HCT116 (cell line): Measurements from ENCODE around the gene PRDM12. TPM values are rescaled to one million over a fixed set of nuclear protein-coding genes. Genes with fewer than 3 reads are reported as not detected.
A peak's percentile ranks its signal among the peaks of the same experiment; 100 is the strongest.

Experiments used
- ATAC-seq: fragments of 200-7000 bp; cut with Tn5 transposase; 2 replicates; pipeline ENCODE4 v1.9.1; 2020; ENCODE audit warnings: mild to moderate bottlenecking, moderate library complexity
- BruUV-seq: library from RNA; stranded (reverse); fragments of 400-500 nt; replicated peaks from 2 replicates; lab custom pipeline; 2021; lab: Mats Ljungman, UMichigan
- CTCF ChIA-PET: fragments of 300-600 bp; sonication (Branson Sonifier 250); formaldehyde crosslinking; loops from one replicate; lab custom pipeline; 2021; ENCODE audit warnings: antibody characterized with exemption; lab: Charles Lee
- POLR2A ChIA-PET: fragments of 300-600, 350-600 bp; sonication (Branson Sonifier 250); formaldehyde crosslinking; loops from one replicate; lab custom pipeline; 2021; ENCODE audit warnings: antibody characterized with exemption; lab: Charles Lee
- RAD21 ChIA-PET, 2 experiments: fragments of 300-600 bp; sonication (Branson Sonifier 250); formaldehyde crosslinking; loops; one replicate each; lab custom pipeline; 2023; ENCODE audit warnings: low total read pairs in 2 of 2; ENCODE audit not compliant: uncharacterized antibody in 2 of 2, unreplicated experiment in 2 of 2, low non-redundant PET in 1 of 2; lab: Charles Lee
- DNase-seq: peaks from one replicate; pipeline ENCODE4 v3.0.0-alpha.2; 2010; ENCODE audit warnings: low read depth, low spot score
- H2AFZ ChIP-seq: fragments of 200-600 bp; shearing (Covaris generic), sonication (generic); 2 replicates; pipeline ENCODE4 v1.6.1; 2017; ENCODE audit warnings: low read depth, mixed run types, mixed read lengths, antibody characterized with exemption, low read length; ENCODE audit not compliant: poor library complexity, severe bottlenecking
- H3K27ac ChIP-seq: 2 replicates; pipeline ENCODE4 v1.5.1; 2012; ENCODE audit warnings: low read depth, low read length
- H3K27me3 ChIP-seq: fragments of 200-600 bp; sonication (generic); 2 replicates; pipeline ENCODE4 v1.6.1; 2016; ENCODE audit warnings: mixed run types, low read length, mixed read lengths; ENCODE audit not compliant: insufficient read depth
- H3K36me3 ChIP-seq, 2 experiments: fragments of 200-500 bp in 1 of 2; fragments of 200-600 bp in 1 of 2; sonication (Bioruptor generic) in 1 of 2; sonication (generic) in 1 of 2; 2 replicates each; pipeline versions ENCODE4 v1.5.1 to v1.6.1; 2014 to 2016; ENCODE audit warnings: low read length in 2 of 2, inconsistent platforms in 1 of 2, mixed read lengths in 1 of 2, mixed run types in 1 of 2; ENCODE audit not compliant: insufficient read depth in 2 of 2, control insufficient read depth in 1 of 2
- H3K4me1 ChIP-seq, 2 experiments: fragments of 200-600 bp in 1 of 2; sonication (generic) in 1 of 2; 2 replicates each; pipeline versions ENCODE4 v1.5.1 to v1.6.1; 2012 to 2017; ENCODE audit warnings: low read length in 2 of 2, inconsistent platforms in 1 of 2, mild to moderate bottlenecking in 1 of 2, mixed read lengths in 1 of 2, mixed run types in 1 of 2, moderate library complexity in 1 of 2; ENCODE audit not compliant: insufficient read depth in 2 of 2, control insufficient read depth in 1 of 2
- H3K4me2 ChIP-seq: fragments of 200-600 bp; sonication (generic); 2 replicates; pipeline ENCODE4 v1.6.1; 2017; ENCODE audit warnings: mixed run types, low read length, mixed read lengths
- H3K4me3 ChIP-seq, 2 experiments: fragments of 200-600 bp in 1 of 2; sonication (generic) in 1 of 2; replicated peaks in 1 of 2; 2 replicates each; pipeline ENCODE4 v1.5.1; 2011 to 2016; ENCODE audit warnings: low read length in 2 of 2, control low read depth in 1 of 2, low read depth in 1 of 2, mild to moderate bottlenecking in 1 of 2, mixed read lengths in 1 of 2, mixed run types in 1 of 2
- H3K79me2 ChIP-seq: fragments of 200-600 bp; sonication (generic); 2 replicates; pipeline ENCODE4 v1.6.1; 2017; ENCODE audit warnings: mild to moderate bottlenecking, mixed run types, low read length, moderate library complexity, mixed read lengths; ENCODE audit not compliant: insufficient read depth
- H3K9ac ChIP-seq: fragments of 200-600 bp; sonication (generic); 2 replicates; pipeline ENCODE4 v1.6.1; 2016; ENCODE audit warnings: low read length, mixed read lengths
- H3K9me2 ChIP-seq: fragments of 200-600 bp; sonication (generic), shearing (Covaris generic); 2 replicates; pipeline ENCODE4 v1.6.1; 2017; ENCODE audit warnings: mixed run types, mild to moderate bottlenecking, moderate library complexity; ENCODE audit not compliant: insufficient read depth
- H3K9me3 ChIP-seq, 2 experiments: fragments of 200-500 bp in 1 of 2; fragments of 200-600 bp in 1 of 2; sonication (Bioruptor generic) in 1 of 2; sonication (generic) in 1 of 2; 2 replicates each; pipeline ENCODE4 v1.6.1; 2014 to 2017; ENCODE audit warnings: low read length in 2 of 2, mixed read lengths in 2 of 2, inconsistent platforms in 1 of 2, low read depth in 1 of 2, mild to moderate bottlenecking in 1 of 2, mixed run types in 1 of 2, moderate library complexity in 1 of 2; ENCODE audit not compliant: control insufficient read depth in 1 of 2, insufficient read depth in 1 of 2
- H4K20me1 ChIP-seq: fragments of 200-600 bp; sonication (generic), shearing (Covaris generic); 2 replicates; pipeline ENCODE4 v1.6.1; 2017; ENCODE audit warnings: mixed run types, mild to moderate bottlenecking, moderate library complexity; ENCODE audit not compliant: insufficient read depth
- CEBPB ChIP-seq: IDR thresholded peaks from 2 replicates; pipeline ENCODE4 v1.6.1; 2012; ENCODE audit warnings: low read depth
- CTCF ChIP-seq, 3 experiments: fragments of 200-600 bp in 1 of 3; sonication (generic) in 1 of 3; IDR thresholded peaks in 2 of 3; conservative IDR thresholded peaks in 1 of 3; 2 replicates each; pipeline ENCODE4 v1.5.1; 2012 to 2017; ENCODE audit warnings: low read depth in 2 of 3, low read length in 2 of 3, antibody characterized with exemption in 1 of 3, borderline replicate concordance in 1 of 3, control low read depth in 1 of 3, mild to moderate bottlenecking in 1 of 3, mixed read lengths in 1 of 3, mixed run types in 1 of 3, moderate library complexity in 1 of 3; ENCODE audit not compliant: insufficient read depth in 1 of 3
- EGR1 ChIP-seq: IDR thresholded peaks from 2 replicates; pipeline ENCODE4 v1.6.1; 2012; ENCODE audit warnings: low read depth
- ELF1 ChIP-seq: IDR thresholded peaks from 2 replicates; pipeline ENCODE4 v1.6.1; 2012; ENCODE audit warnings: low read depth, borderline replicate concordance
- EZH2phosphoT487 ChIP-seq: fragments of 200-600 bp; IDR thresholded peaks from 2 replicates; pipeline ENCODE4 v1.6.1; 2018; ENCODE audit warnings: antibody characterized with exemption, borderline replicate concordance
- FOSL1 ChIP-seq: IDR thresholded peaks from 2 replicates; pipeline ENCODE4 v1.6.1; 2012; ENCODE audit warnings: low read depth
- JUND ChIP-seq: IDR thresholded peaks from 2 replicates; pipeline ENCODE4 v1.6.1; 2012
- MAX ChIP-seq: IDR thresholded peaks from 2 replicates; pipeline ENCODE4 v1.6.1; 2012
- POLR2A ChIP-seq: IDR thresholded peaks from 2 replicates; pipeline ENCODE4 v1.7.0; 2011; ENCODE audit warnings: borderline replicate concordance; ENCODE audit not compliant: insufficient read depth, insufficient read length; ENCODE audit errors: extremely low read depth
- POLR2AphosphoS5 ChIP-seq: IDR thresholded peaks from 2 replicates; pipeline ENCODE4 v1.6.1; 2011; ENCODE audit warnings: mild to moderate bottlenecking, low read depth, low read length, moderate library complexity
- RAD21 ChIP-seq: IDR thresholded peaks from 2 replicates; pipeline ENCODE4 v1.6.1; 2012; ENCODE audit warnings: low read depth, mild to moderate bottlenecking
- SP1 ChIP-seq: IDR thresholded peaks from 2 replicates; pipeline ENCODE4 v1.6.1; 2012; ENCODE audit warnings: low read depth
- SRF ChIP-seq: IDR thresholded peaks from 2 replicates; pipeline ENCODE4 v1.6.1; 2012; ENCODE audit warnings: low read depth
- TCF7L2 ChIP-seq: IDR thresholded peaks from 2 replicates; pipeline ENCODE4 v1.7.0; 2011; ENCODE audit warnings: borderline replicate concordance, inconsistent platforms; ENCODE audit not compliant: insufficient read depth, insufficient read length; ENCODE audit errors: extremely low read depth
- YY1 ChIP-seq: IDR thresholded peaks from 2 replicates; pipeline ENCODE4 v1.6.1; 2011; ENCODE audit warnings: low read length, low read depth, moderate library complexity, mild to moderate bottlenecking; ENCODE audit not compliant: insufficient replicate concordance; ENCODE audit errors: extremely low read depth
- ZFX ChIP-seq: fragments of 450-650 bp; IDR thresholded peaks from 2 replicates; pipeline ENCODE4 v1.6.1; 2017
- intact Hi-C: fragments of 100-400 bp; cut with micrococcal nuclease; formaldehyde crosslinking; loops from 2 replicates; pipeline ENCODE4 v1.10.0; 2022
- total RNA-seq: library from RNA; stranded (reverse); gene quantifications from one replicate; pipeline ENCODE4 v1.2.1, GENCODE V29; 2021; ENCODE audit not compliant: unreplicated experiment
- TF ChIP-seq, protein P1 (sequence below): IDR thresholded peaks from 2 replicates; pipeline ENCODE4 v1.6.1; 2012; ENCODE audit warnings: low read depth
- TF ChIP-seq, protein P2 (sequence below): IDR thresholded peaks from 2 replicates; pipeline ENCODE4 v1.6.1; 2012

PRDM12 gene
- total RNA-seq, 1 experiment from 2014 or later = 0.54 TPM

GRCh38 chr9:130693426-130694191 lies 29.2 kb downstream of the PRDM12 start, which contains the start of gene EXOSC2 (continued):
- TF ChIP-seq, protein P1, sequence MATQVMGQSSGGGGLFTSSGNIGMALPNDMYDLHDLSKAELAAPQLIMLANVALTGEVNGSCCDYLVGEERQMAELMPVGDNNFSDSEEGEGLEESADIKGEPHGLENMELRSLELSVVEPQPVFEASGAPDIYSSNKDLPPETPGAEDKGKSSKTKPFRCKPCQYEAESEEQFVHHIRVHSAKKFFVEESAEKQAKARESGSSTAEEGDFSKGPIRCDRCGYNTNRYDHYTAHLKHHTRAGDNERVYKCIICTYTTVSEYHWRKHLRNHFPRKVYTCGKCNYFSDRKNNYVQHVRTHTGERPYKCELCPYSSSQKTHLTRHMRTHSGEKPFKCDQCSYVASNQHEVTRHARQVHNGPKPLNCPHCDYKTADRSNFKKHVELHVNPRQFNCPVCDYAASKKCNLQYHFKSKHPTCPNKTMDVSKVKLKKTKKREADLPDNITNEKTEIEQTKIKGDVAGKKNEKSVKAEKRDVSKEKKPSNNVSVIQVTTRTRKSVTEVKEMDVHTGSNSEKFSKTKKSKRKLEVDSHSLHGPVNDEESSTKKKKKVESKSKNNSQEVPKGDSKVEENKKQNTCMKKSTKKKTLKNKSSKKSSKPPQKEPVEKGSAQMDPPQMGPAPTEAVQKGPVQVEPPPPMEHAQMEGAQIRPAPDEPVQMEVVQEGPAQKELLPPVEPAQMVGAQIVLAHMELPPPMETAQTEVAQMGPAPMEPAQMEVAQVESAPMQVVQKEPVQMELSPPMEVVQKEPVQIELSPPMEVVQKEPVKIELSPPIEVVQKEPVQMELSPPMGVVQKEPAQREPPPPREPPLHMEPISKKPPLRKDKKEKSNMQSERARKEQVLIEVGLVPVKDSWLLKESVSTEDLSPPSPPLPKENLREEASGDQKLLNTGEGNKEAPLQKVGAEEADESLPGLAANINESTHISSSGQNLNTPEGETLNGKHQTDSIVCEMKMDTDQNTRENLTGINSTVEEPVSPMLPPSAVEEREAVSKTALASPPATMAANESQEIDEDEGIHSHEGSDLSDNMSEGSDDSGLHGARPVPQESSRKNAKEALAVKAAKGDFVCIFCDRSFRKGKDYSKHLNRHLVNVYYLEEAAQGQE = no peak

DNA sequence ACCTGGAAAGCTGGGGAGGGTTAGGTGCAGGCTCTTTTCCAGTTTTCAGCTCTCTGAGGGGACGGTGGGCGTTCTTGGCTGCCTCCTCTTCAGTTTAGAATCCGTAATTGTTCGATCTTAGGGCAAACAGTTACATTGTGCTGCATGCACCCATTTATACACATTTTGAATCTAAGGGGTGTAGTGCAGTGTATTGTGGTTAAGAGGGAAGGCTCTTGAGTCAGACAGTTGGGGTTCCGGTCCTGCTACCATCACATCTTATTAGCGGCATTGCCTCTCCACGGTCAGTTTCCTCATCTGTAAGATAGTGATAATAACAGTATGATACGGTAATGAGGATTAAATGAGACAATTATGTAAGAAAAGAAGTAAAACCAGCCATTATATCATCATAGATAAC lies 29.8 kb downstream of the PRDM12 start:
- H3K27me3 ChIP-seq = no peaks in the 10 kb centered on the region
- RAD21 ChIA-PET = no interaction called here
- peaks cover 0 to 5% of the 10 kb centered on the region in 2 experiments; a peak in 1 of 4 replicates for H3K9me3 ChIP-seq
- H3K4me2 ChIP-seq = peak overlapping the region; percentile 78
- H3K9ac ChIP-seq = peak overlapping the region; percentile 96
- peak overlapping the region; percentile 77 to 88 for H3K4me3 ChIP-seq
- no peaks in the 10 kb centered on the region for H3K9me2 ChIP-seq
- BruUV-seq = TSS peak; percentile 47
- H3K79me2 ChIP-seq = peaks cover 55% of the 10 kb centered on the region
- intact Hi-C loops = no loop called here
- CTCF ChIA-PET = interaction anchor here (1.4 to 2.2 kb wide), 3 partner anchors 10 to 229 kb away, joined by 4 to 16 read pairs (median 15); no protein-coding TSS in a partner anchor
- H3K27ac ChIP-seq = peak overlapping the region; percentile 63
- H3K36me3 ChIP-seq = peaks cover 33 to 41% of the 10 kb centered on the region in 2 experiments; a peak in 3 of 4 replicates
- H2AFZ ChIP-seq = no peak overlapping the region
- ATAC-seq = no peak
- H3K4me1 ChIP-seq = peaks cover 3 to 34% of the 10 kb centered on the region in 2 experiments
- DNase-seq = no peak
- H4K20me1 ChIP-seq = no peaks in the 10 kb centered on the region; the same call in 1 of the 2 replicates
- POLR2A ChIA-PET = interaction anchor here (1.5 kb wide), 1 partner anchor 12 kb away, joined by 3 read pairs; no protein-coding TSS in a partner anchor
- no peak for TF ChIP-seq ELF1
- no peak for TF ChIP-seq RAD21
- TF ChIP-seq POLR2A = no peak
- no peak for TF ChIP-seq EGR1
- TF ChIP-seq CEBPB = no peak
- TF ChIP-seq JUND = no peak
- TF ChIP-seq FOSL1 = no peak
- no peak for TF ChIP-seq SP1
- no peak for TF ChIP-seq CTCF (IDR thresholded peaks at IDR 0.05 in 2 of 3, conservative IDR thresholded peaks at IDR 0.05 in 1 of 3; ENCODE audit: borderline replicate concordance in 1 of 3, insufficient read depth in 1 of 3, low read depth in 2 of 3, low read length in 2 of 3)
- no peak for TF ChIP-seq POLR2AphosphoS5
- TF ChIP-seq ZFX = no peak
- TF ChIP-seq SRF = no peak
- TF ChIP-seq YY1 = no peak
- no peak for TF ChIP-seq MAX
- TF ChIP-seq TCF7L2 = no peak
- TF ChIP-seq, protein P2, sequence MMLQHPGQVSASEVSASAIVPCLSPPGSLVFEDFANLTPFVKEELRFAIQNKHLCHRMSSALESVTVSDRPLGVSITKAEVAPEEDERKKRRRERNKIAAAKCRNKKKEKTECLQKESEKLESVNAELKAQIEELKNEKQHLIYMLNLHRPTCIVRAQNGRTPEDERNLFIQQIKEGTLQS = no peak
- no peak for TF ChIP-seq EZH2phosphoT487
